Natural killer cell (primary cell): Measurements from ENCODE around the gene WIZ. TPM values are rescaled to one million over a fixed set of nuclear protein-coding genes. Genes with fewer than 3 reads are reported as not detected.

Experiments used
- ATAC-seq, 3 donors: fragments of 150-1000 bp in 2 of 3; fragments of 200-7000 bp in 1 of 3; cut with Tn5 transposase; 1 replicate in 1 of 3; 2 replicates in 2 of 3; pipeline ENCODE4 v1.10.0; 2021; ENCODE audit warnings: mild to moderate bottlenecking in 2 of 3, moderate library complexity in 2 of 3
- DNase-seq, 2 donors: peaks; one replicate each; pipeline versions ENCODE4 v3.0.0 to v3.0.0-alpha.2; 2013 to 2021; ENCODE audit warnings: mixed read lengths in 1 of 2
- H3K27ac ChIP-seq: one replicate; pipeline ENCODE4 v1.5.1; 2013; ENCODE audit warnings: mild to moderate bottlenecking, low read length
- H3K27me3 ChIP-seq: one replicate; pipeline ENCODE4 v1.6.1; 2013; ENCODE audit warnings: low read length; ENCODE audit not compliant: control insufficient read depth, insufficient read depth
- H3K36me3 ChIP-seq: one replicate; pipeline ENCODE4 v1.6.1; 2013; ENCODE audit warnings: low read length; ENCODE audit not compliant: control insufficient read depth, insufficient read depth
- H3K4me1 ChIP-seq: one replicate; pipeline ENCODE4 v1.6.1; 2013; ENCODE audit warnings: low read length; ENCODE audit not compliant: control insufficient read depth, insufficient read depth
- H3K4me3 ChIP-seq: one replicate; pipeline ENCODE4 v1.5.1; 2013; ENCODE audit warnings: low read length
- H3K9me3 ChIP-seq: one replicate; pipeline ENCODE4 v1.6.1; 2013; ENCODE audit warnings: low read length; ENCODE audit not compliant: control insufficient read depth, insufficient read depth
- H3K27ac Mint-ChIP-seq, 2 donors: one replicate each; pipeline ENCODE4 v1.8.0; 2022; ENCODE audit warnings: mild to moderate bottlenecking in 2 of 2, mixed read lengths in 2 of 2, moderate library complexity in 1 of 2
- H3K27me3 Mint-ChIP-seq, 2 donors: one replicate each; pipeline ENCODE4 v1.8.0; 2022; ENCODE audit warnings: low read depth in 2 of 2, mixed read lengths in 2 of 2
- H3K36me3 Mint-ChIP-seq: one replicate; pipeline ENCODE4 v1.8.0; 2022; ENCODE audit warnings: mixed read lengths
- H3K4me1 Mint-ChIP-seq, 2 donors: one replicate each; pipeline ENCODE4 v1.8.0; 2022; ENCODE audit warnings: mixed read lengths in 2 of 2
- H3K4me3 Mint-ChIP-seq: one replicate; pipeline ENCODE4 v1.8.0; 2022; ENCODE audit warnings: mild to moderate bottlenecking, moderate library complexity, mixed read lengths
- H3K9me3 Mint-ChIP-seq, 2 donors: one replicate each; pipeline ENCODE4 v1.8.0; 2022; ENCODE audit warnings: mixed read lengths in 2 of 2
- CTCF ChIP-seq: fragments of 200-600 bp; IDR thresholded peaks from one replicate; pipeline ENCODE4 v1.8.0; 2022; ENCODE audit warnings: antibody characterized with exemption
- WGBS: methylation state at CpG from one replicate; pipeline ENCODE4 v1.1.7; 2013; ENCODE audit warnings: missing lambda C conversion rate; ENCODE audit not compliant: insufficient coverage; 5-methylcytosine and 5-hydroxymethylcytosine counted together
- intact Hi-C: fragments of 100-400 bp; cut with micrococcal nuclease; formaldehyde crosslinking; loops from one replicate; pipeline ENCODE4 v1.14.2; 2022
- total RNA-seq, 4 donors: library from RNA; stranded (reverse); fragments of 120-200 nt in 1 of 4; gene quantifications; one replicate each; pipeline versions ENCODE4 v1.2.3 to v1.2.4, GENCODE V29; 2013 to 2022

Gene WIZ
- total RNA-seq, 3 donors from 2014 or later (not counting 1 experiment from before 2014, with no cell fraction given) = 24.3 to 29.3 (median 24.4) TPM

GRCh38 chr19:15433519-15434069 is 16.2 kb downstream of the WIZ start:
- ATAC-seq (no peak), DNase-seq (no peak)
- no peak overlapping the region for H3K27ac ChIP-seq
- intact Hi-C loops = no loop called here
- TF ChIP-seq CTCF = no peak
- no peaks in the 10 kb centered on the region for H3K27me3 Mint-ChIP-seq
- no peaks in the 10 kb centered on the region for H3K9me3 ChIP-seq
- H3K36me3 ChIP-seq = peaks cover 6% of the 10 kb centered on the region
- H3K4me1 Mint-ChIP-seq = peaks cover 24 to 30% of the 10 kb centered on the region in 2 donors
- H3K27ac Mint-ChIP-seq = peak overlapping the region; percentile 84 to 91
- H3K4me3 ChIP-seq = peak overlapping the region; percentile 73
- peaks cover 33% of the 10 kb centered on the region for H3K4me1 ChIP-seq
- no peaks in the 10 kb centered on the region for H3K27me3 ChIP-seq
- peak overlapping the region; percentile 94 for H3K4me3 Mint-ChIP-seq
- WGBS = 64% methylated on average over 8 of the region's 8 CpGs
- H3K9me3 Mint-ChIP-seq = no peaks in the 10 kb centered on the region
- no peaks in the 10 kb centered on the region for H3K36me3 Mint-ChIP-seq

GRCh38 chr19:15432629-15433518 is 16.9 kb downstream of the WIZ start:
- H3K4me1 Mint-ChIP-seq = peaks cover 24 to 30% of the 10 kb centered on the region in 2 donors
- WGBS = under 1% methylated on average over 73 of the region's 75 CpGs
- H3K27ac Mint-ChIP-seq = peak overlapping the region; percentile 84 to 91
- H3K4me1 ChIP-seq = peaks cover 33% of the 10 kb centered on the region
- no peaks in the 10 kb centered on the region for H3K9me3 ChIP-seq
- ATAC-seq (peak; percentile 96 to 99 (median 97)), DNase-seq (peak; percentile 90 to 95)
- no peaks in the 10 kb centered on the region for H3K9me3 Mint-ChIP-seq
- peaks cover 6% of the 10 kb centered on the region for H3K36me3 ChIP-seq
- H3K4me3 Mint-ChIP-seq = peak overlapping the region; percentile 94
- peak overlapping the region; percentile 63 for H3K27ac ChIP-seq
- peak overlapping the region; percentile 73 for H3K4me3 ChIP-seq
- no peaks in the 10 kb centered on the region for H3K27me3 Mint-ChIP-seq
- TF ChIP-seq CTCF = no peak
- no peaks in the 10 kb centered on the region for H3K36me3 Mint-ChIP-seq
- intact Hi-C loops = no loop called here
- H3K27me3 ChIP-seq = no peaks in the 10 kb centered on the region

GRCh38 chr19:15432018-15432494 is 17.7 kb downstream of the WIZ start:
- DNase-seq (peak in 1 of 2 donors; percentile 30), ATAC-seq (peak in 1 of 3 donors; percentile 5)
- Histone ChIP-seq H3K36me3 (peaks cover 15% of the 10 kb centered on the region), H3K9me3 (no peaks in the 10 kb centered on the region), H3K4me1 (peaks cover 33% of the 10 kb centered on the region), H3K4me3 (peak overlapping the region; percentile 67), H3K27ac (peak overlapping the region; percentile 22), H3K27me3 (no peaks in the 10 kb centered on the region)
- Mint-ChIP-seq H3K4me3 (peak overlapping the region; percentile 95), H3K27me3 (no peaks in the 10 kb centered on the region), H3K36me3 (no peaks in the 10 kb centered on the region), H3K27ac (peak overlapping the region; percentile 81 to 88), H3K4me1 (peaks cover 24 to 30% of the 10 kb centered on the region in 2 donors), H3K9me3 (no peaks in the 10 kb centered on the region)
- under 1% methylated on average over 38 of the region's 44 CpGs for WGBS
- intact Hi-C loops = no loop called here
- TF ChIP-seq CTCF = no peak
